DND-41 (cell line): ENCODE measurements around the gene CLEC1B.
"Not testable (repeated sequence)": the region's sequence is repeated elsewhere in the genome, so short reads cannot be mapped to it uniquely, and the experiment has no call there.

Source experiments
- ATAC-seq: fragments of 200-7000 bp; cut with Tn5 transposase; 3 replicates; pipeline ENCODE4 v1.9.1; 2021; ENCODE audit warnings: low read depth; ENCODE audit not compliant: insufficient read depth
- DNase-seq: peaks from one replicate; pipeline ENCODE4 v3.0.0-alpha.2; 2020
- H2AFZ ChIP-seq: 2 replicates; pipeline ENCODE4 v1.6.0; 2012; ENCODE audit warnings: low read depth, low read length
- H3K27ac ChIP-seq: 2 replicates; pipeline ENCODE4 v1.5.1; 2012; ENCODE audit warnings: low read length, inconsistent platforms
- H3K27me3 ChIP-seq: fragments of 200-600 bp; sonication (generic); 2 replicates; pipeline ENCODE4 v1.6.0; 2012; ENCODE audit warnings: low read length, mild to moderate bottlenecking, inconsistent platforms; ENCODE audit not compliant: insufficient read depth, poor library complexity
- H3K36me3 ChIP-seq: 2 replicates; pipeline ENCODE4 v1.5.1; 2012; ENCODE audit warnings: low read length, inconsistent platforms; ENCODE audit not compliant: insufficient read depth
- H3K4me1 ChIP-seq: 2 replicates; pipeline ENCODE4 v1.5.1; 2012; ENCODE audit warnings: mild to moderate bottlenecking, low read length; ENCODE audit not compliant: insufficient read depth
- H3K4me2 ChIP-seq: 2 replicates; pipeline ENCODE4 v1.6.0; 2012; ENCODE audit warnings: mild to moderate bottlenecking, moderate library complexity, low read length, inconsistent platforms; ENCODE audit not compliant: insufficient read depth
- H3K4me3 ChIP-seq, 2 experiments: fragments of 200-600 bp in 1 of 2; shearing (Covaris generic) in 1 of 2; 2 replicates each; pipeline ENCODE4 v1.5.1; 2012 to 2016; ENCODE audit warnings: inconsistent platforms in 2 of 2, low read length in 2 of 2, mild to moderate bottlenecking in 2 of 2, low read depth in 1 of 2, moderate library complexity in 1 of 2
- H3K79me2 ChIP-seq: 2 replicates; pipeline ENCODE4 v1.6.0; 2012; ENCODE audit warnings: low read length, inconsistent platforms; ENCODE audit not compliant: insufficient read depth
- H3K9ac ChIP-seq: 2 replicates; pipeline ENCODE4 v1.6.0; 2012; ENCODE audit warnings: low read depth, mild to moderate bottlenecking, inconsistent platforms, low read length, moderate library complexity
- H3K9me3 ChIP-seq: 2 replicates; pipeline ENCODE4 v1.5.1; 2012; ENCODE audit warnings: low read length, moderate library complexity, mild to moderate bottlenecking, inconsistent platforms; ENCODE audit not compliant: insufficient read depth, severe bottlenecking
- H4K20me1 ChIP-seq: 2 replicates; pipeline ENCODE4 v1.6.0; 2012; ENCODE audit warnings: low read length; ENCODE audit not compliant: insufficient read depth
- CTCF ChIP-seq: IDR thresholded peaks from 2 replicates; pipeline ENCODE4 v1.5.1; 2012; ENCODE audit warnings: borderline replicate concordance, low read length, moderate library complexity, mild to moderate bottlenecking; ENCODE audit not compliant: poor library complexity, severe bottlenecking; ENCODE audit errors: extremely low read depth
- EZH2 ChIP-seq: IDR thresholded peaks from 3 replicates; pipeline ENCODE4 v1.6.1; 2012; ENCODE audit warnings: borderline replicate concordance, low read depth, mild to moderate bottlenecking, moderate library complexity, low read length, inconsistent platforms; ENCODE audit not compliant: severe bottlenecking

Gene CLEC1B

GRCh38 chr12:9980126-9980525, 18.8 kb downstream of the CLEC1B start:
- no peak overlapping the region for H3K4me2 ChIP-seq
- no peak for TF ChIP-seq CTCF
- no peak for TF ChIP-seq EZH2
- H3K27me3 ChIP-seq, result peaks cover 14% of the 10 kb centered on the region
- ATAC-seq (no peak), DNase-seq (no peak)
- no peaks in the 10 kb centered on the region for H3K9me3 ChIP-seq
- no peaks in the 10 kb centered on the region for H4K20me1 ChIP-seq
- H3K79me2 ChIP-seq, result no peaks in the 10 kb centered on the region
- no peak overlapping the region for H3K9ac ChIP-seq
- no peak overlapping the region for H3K4me3 ChIP-seq
- no peak overlapping the region for H2AFZ ChIP-seq
- H3K36me3 ChIP-seq, result no peaks in the 10 kb centered on the region
- no peaks in the 10 kb centered on the region for H3K4me1 ChIP-seq
- no peak overlapping the region for H3K27ac ChIP-seq

- Histone ChIP-seq H3K27me3 (peaks cover 23% of the 10 kb centered on the region), H2AFZ (no peak overlapping the region), H3K4me3 (no peak overlapping the region), H3K4me1 (no peaks in the 10 kb centered on the region), H3K9ac (no peak overlapping the region), H3K27ac (no peak overlapping the region), H3K9me3 (no peaks in the 10 kb centered on the region), H3K4me2 (no peak overlapping the region), H3K79me2 (no peaks in the 10 kb centered on the region), H3K36me3 (no peaks in the 10 kb centered on the region), H4K20me1 (no peaks in the 10 kb centered on the region)
- DNase-seq (no peak), ATAC-seq (no peak)
- TF ChIP-seq EZH2 (no peak), CTCF (no peak)
Observed at GRCh38 chr12:9977916-9978315, 21.0 kb downstream of the CLEC1B start.

- not testable (repeated sequence) for H3K27ac ChIP-seq, H4K20me1 ChIP-seq, H3K4me3 ChIP-seq, ATAC-seq, DNase-seq, H3K4me1 ChIP-seq, H2AFZ ChIP-seq, H3K79me2 ChIP-seq, H3K4me2 ChIP-seq, H3K36me3 ChIP-seq, H3K9ac ChIP-seq, H3K9me3 ChIP-seq
- peaks cover 19% of the 10 kb centered on the region for H3K27me3 ChIP-seq
Observed at GRCh38 chr12:9976626-9977025, 22.3 kb downstream of the CLEC1B start.

GRCh38 chr12:9975614-9976013, 23.3 kb downstream of the CLEC1B start:
- Histone ChIP-seq H3K9ac (no peak overlapping the region), H3K27me3 (peaks cover 19% of the 10 kb centered on the region), H3K4me1 (peaks cover 4% of the 10 kb centered on the region; the same call in 1 of the 2 replicates), H3K36me3 (no peaks in the 10 kb centered on the region), H3K4me2 (no peak overlapping the region), H3K79me2 (no peaks in the 10 kb centered on the region), H3K27ac (no peak overlapping the region), H3K4me3 (no peak overlapping the region), H4K20me1 (no peaks in the 10 kb centered on the region), H2AFZ (no peak overlapping the region), H3K9me3 (no peaks in the 10 kb centered on the region)
- ATAC-seq (no peak), DNase-seq (no peak)
- TF ChIP-seq EZH2 (no peak), CTCF (no peak)

GRCh38 chr12:9974731-9975130, 24.2 kb downstream of the CLEC1B start:
- H3K4me2 ChIP-seq, H3K79me2 ChIP-seq, H3K27ac ChIP-seq, H2AFZ ChIP-seq, H3K9me3 ChIP-seq, H3K36me3 ChIP-seq, H4K20me1 ChIP-seq, DNase-seq, H3K9ac ChIP-seq, ATAC-seq, H3K4me1 ChIP-seq, H3K4me3 ChIP-seq: not testable (repeated sequence)
- peaks cover 19% of the 10 kb centered on the region for H3K27me3 ChIP-seq
